HG03571 (cell line): ENCODE results near the gene IFT81.

Experiments used
- ATAC-seq: cut with Tn5 transposase; IDR thresholded peaks from one replicate; pipeline ENCODE4 v1.9.1; 2021; ENCODE audit not compliant: unreplicated experiment

The IFT81 gene

DNA sequence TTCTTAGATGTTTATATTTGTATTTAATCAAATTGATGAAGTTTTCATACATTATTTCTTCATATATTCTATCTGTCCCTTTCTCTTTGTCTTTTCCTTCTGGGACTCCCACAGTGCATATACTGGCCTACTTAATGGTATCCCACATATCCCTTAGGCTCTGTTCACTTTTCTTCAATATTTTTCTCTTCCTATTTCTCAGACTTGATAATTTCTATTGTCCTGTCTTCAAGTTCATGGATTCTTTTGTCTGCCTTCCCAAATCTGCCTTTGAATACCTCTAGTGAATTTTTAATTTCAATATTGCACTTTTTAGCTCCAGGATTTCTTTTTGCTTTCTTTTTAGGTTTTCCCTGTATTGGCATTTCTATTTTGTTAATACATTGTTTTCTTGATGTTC is 33.4 kb downstream of the IFT81 start:
- ATAC-seq = no peak

DNA sequence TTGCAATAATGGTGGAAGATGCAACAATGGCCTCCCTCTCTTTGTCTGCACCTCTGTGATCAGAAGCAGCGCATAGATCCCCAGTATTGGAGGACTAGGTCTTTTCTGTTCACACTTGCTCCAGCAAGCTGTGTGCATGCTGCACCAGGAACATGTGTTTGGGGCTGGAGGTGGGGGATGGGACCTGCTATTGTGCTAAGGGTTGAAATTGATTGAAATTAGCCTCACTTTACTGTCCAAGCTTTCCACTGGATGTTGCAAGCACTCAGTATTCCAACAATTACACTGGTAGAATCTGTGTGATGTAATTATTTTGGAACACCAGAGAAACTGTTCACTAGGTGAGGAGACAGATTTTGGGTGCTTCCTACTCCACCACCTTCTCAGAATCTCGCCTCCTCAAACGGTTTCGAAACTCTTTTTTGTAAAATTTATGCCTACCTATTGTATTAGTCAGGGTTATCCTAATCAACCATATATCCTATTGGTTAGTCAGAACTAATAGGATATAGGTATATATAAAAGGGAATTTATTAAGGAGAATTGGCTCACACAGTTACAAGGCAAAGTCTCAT is 35.6 kb downstream of the IFT81 start:
- ATAC-seq = no peak

DNA sequence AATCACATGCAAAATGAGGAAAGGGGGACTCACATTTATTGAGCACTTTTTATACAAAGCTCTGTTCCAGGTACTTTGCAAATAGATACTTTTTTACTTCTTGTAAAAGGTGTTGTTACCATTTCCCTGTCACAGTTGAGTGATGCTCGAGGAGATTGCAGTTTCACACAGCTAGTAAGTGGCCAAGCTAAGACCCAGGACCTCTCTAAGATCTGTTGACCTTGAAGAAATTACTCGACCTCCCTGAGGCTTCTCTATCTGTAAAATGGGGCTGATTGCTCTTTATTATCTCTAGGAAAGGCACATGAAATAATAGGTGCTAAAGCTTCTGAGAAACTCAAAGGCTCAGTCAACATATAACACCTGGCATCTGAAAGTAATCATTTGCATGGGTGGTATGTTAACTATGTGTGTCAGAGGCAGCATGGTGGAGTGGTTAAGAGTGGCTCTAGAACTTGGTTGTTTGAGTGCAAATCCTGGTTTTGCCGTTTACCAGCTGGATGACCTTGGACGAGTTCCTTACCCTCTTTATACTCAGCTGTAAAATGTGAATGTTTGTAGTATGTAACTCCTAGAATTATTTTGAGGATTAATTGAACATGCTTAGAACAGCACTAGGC is 41.5 kb downstream of the IFT81 start:
- ATAC-seq = peak; percentile 65

DNA sequence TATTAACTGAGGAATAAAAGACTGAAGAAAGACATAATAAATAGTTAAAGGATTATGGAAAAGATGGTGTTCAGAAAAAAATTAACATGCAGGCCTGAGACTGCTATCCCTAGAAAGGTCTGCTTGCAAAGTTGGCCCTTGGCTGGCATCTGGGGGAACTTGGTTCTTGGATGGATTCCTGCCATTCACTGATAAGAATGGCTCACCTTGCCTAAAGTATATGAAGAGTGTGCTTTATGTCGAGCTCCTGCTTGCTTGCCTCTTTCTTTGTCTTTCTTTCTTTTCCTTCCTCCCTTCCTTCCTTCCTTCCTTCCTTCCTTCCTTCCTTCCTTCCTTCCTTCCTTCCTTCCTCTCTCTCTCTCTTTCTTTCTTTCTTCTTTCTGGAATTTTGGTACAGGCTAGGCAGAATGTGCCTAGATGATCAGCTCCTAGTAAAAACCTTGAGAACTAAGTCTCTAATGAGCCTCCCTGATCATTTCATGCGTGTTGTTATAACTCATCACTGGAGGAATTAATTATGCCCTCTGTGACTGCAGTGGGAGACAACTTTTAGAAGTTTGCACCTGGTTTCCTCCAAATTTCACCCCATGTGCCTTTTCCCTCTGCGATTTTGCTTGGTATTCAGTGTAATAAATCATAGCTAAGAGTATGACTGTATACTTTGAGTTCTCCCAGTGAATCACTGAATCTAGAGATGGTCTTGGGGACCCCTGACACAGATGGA is 44.7 kb downstream of the IFT81 start:
- ATAC-seq = no peak

DNA sequence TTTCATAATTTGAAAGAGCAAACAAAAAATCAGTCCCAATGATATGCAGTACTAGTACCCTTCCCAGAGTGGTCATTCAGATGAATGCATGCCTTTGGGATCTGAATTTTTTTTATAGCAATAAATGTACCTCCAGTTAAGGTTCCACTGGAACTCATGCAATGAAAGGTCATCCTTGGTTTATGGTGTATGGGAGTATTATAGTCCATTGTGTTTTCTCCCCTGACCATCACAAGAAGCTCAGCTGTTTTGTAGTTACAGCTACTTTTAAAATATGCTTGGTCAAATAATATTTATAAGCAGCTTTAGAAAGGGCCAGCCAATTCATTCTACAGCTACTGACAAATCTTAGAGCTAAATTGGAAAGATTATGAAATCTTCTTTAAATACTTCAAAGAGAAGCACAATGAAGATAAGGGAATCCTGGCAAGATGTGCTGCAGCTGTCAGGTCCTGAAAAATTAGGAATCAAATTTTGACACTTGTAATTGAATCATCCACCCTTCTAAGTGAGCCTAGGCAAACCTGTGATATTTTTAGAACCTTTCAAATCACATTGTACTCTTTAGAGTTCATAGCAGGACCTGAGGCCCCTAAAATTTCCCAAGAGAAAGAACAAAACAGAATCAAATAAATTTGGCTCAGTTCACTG is 46.5 kb downstream of the IFT81 start:
- no peak for ATAC-seq

DNA sequence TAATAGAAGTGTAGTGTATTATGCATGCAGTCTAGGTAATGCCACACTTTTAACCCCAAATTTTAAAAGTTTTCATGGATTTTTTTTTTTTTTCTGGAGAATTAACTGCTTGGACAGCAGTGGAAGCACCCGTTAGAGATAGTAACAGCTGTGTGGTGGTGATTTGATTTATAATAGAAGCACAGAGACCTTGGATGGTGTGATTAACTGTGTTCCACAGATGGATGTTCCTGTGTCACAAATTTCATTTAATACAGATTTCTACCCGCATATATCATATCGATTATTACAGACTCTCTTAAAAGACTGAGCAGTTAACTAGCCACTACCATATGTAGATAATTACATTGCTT is 47.0 kb downstream of the IFT81 start:
- no peak for ATAC-seq

DNA sequence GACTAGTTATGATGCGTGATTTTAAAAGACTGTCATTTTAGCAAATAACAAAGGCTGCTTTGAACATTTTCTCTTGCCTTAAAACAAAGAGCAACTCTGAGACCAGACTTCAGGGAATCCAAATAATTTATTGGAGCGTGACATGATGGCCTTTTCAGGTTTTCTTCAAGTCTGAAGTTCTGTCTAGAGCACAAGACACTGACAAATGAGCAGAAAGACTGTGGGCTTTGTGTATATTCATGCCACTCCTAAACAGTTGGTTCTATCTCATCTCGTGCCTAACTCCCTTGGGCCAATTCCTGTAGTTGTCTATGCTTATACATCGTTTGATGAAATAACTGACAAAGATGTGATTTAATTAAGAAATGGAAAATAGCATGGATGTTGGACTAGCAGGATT is 47.5 kb downstream of the IFT81 start:
- no peak for ATAC-seq

DNA sequence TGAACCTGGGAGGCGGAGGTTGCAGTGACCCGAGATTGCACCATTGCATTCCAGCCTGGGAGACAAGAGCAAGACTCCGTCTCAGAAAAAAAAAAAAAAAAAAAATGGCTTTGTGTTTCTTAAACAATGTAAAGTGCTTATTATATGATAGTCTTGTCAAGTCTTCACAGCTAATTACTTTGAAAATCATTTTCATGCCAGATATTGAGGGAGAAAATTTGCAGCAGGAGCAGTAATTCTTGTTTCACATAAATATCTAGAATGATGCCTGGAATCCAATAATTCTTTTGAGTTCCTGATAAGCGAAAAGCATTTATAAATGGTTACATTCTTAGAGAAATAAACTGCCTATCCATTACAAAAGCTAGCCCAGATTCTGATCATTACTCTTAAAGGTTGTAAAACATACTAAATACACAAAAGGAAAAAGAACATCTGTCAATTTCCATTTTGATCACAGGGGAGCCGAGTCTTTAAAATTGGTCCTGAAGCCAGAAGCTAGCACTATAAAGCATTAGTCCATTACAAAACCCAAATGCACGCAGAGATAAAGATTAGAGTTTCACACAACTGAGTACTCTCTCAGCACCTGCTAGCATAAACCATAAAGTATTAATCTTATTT is 50.3 kb downstream of the IFT81 start:
- ATAC-seq = no peak

DNA sequence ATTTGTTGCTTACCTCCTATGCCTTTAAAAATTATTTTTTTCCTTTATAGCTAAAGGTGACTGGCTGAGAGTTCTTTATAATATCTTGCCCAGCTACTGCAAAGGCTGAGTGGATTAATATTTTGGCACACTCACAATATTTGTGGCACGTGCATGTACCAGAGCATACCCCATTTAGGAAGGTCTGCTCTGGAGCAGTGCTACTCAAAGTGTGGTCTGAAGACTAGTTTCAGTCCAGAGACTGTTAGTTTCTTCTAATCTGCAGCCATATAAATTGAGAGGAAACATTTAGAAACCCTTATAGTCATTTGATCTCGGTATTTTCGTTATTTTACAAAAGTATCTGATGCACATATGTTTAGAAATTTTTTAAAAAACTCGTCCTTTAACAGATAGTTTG is 51.0 kb downstream of the IFT81 start:
- ATAC-seq = no peak

DNA sequence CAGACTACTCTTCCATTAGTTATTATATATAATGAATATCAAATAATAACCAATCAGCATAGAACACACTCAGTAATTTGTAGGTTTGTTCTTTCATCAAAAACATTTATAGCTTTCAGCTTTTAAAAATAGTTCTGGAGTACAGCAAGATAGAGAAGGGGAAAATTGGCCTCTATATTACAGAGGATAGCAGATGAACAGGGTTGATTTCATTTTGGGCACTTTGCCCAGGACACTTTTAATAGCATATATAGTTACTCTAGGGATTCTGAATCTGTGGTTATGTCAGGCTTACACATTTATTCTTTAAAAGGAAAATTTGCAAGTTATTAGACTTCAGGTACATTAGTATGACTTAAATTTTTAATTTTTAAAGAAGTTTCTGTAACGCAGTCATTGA is 52.6 kb downstream of the IFT81 start:
- ATAC-seq = no peak

DNA sequence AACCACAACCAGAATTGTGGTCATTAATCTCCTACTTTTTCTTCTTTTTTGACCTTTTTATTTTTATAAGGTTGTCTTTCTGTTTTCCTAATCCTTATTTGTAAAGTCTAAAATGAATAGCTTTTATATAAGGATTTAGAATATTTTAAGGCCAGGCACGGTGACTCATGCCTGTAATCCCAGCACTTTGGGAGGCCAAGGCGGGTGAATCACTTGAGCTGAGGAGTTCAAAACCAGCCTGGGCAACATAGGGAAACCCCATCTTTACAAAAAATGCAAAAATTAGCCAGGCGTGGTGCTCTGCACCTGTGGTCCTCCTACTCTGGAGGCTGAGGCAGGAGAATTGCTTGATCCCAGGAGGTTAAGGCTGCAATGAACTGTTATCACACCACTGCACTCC is 55.1 kb downstream of the IFT81 start:
- no peak for ATAC-seq

DNA sequence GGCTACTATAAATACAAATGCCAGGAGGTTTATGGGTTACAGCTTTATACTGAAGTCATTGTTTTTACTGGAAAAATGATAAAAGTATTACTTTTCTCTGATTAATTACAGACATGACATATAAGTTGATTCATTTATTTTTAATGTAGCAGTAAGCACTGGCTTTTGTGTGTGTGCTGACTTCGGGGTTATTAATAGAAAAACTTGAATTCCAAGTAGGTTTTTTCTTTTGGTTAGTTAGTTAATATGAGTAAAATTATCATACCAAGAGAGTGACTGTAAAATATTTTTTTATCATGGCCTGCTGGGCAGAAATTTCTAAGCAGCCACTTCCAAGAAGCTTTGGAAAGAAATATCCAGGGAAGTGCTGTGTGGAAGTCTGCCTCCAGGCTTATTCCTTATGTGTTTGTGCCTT is 56.4 kb downstream of the IFT81 start:
- no peak for ATAC-seq

DNA sequence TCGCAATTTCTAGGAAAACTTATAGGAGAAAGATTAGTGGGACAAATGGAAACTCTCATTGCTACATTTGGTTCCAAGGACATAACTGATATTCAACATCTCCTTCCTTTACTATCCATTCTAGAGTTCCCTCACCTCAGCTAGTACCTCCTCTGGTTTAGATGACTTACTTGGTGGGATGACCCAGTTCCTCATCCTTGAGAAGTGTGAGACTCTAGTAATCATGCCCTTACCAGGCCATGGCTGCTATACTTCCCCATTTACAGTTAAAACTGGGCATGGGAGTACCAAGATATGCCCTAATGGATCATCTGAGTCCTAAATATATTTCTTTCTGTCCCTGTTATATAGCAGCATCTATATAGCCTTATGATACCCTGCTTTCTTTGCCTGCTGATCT is 58.1 kb downstream of the IFT81 start:
- no peak for ATAC-seq

DNA sequence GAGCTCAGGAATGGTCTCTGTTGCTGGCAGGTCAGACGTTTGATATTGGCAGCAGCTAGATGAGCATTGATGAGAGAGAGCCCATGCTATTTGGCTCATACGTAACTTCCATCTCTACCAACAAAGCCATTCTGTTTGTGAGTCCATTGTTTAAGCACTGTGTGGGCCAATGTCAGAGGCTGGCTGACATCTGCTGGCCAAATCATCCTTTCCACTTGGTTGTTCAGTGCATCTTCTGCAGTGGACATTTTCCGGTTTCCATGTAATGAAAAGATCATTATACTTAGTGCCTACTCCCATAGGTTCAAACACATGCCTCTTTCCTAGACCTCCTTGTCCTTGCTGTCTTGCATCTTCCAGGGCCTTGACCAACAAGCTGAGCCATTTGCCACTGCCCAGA is 59.2 kb downstream of the IFT81 start:
- no peak for ATAC-seq

DNA sequence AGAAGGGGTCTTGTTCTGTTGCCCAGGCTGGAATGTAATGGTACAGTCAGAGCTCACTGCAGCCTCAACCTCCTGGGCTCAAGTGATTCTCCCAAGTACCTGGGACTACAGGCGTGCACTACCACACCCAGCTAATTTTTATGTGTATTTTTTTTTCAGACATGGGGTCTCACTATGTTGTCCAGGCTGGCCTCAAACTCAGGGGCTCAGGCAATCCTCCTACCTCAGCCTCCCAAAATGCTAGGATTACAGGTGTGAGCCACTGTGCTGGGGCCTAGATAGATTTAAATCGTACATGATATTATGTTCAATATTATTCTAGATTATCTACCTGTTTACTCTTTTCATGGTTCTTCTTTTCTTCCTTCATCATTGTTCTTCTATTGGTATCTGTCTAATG is 61.5 kb downstream of the IFT81 start:
- no peak for ATAC-seq

DNA sequence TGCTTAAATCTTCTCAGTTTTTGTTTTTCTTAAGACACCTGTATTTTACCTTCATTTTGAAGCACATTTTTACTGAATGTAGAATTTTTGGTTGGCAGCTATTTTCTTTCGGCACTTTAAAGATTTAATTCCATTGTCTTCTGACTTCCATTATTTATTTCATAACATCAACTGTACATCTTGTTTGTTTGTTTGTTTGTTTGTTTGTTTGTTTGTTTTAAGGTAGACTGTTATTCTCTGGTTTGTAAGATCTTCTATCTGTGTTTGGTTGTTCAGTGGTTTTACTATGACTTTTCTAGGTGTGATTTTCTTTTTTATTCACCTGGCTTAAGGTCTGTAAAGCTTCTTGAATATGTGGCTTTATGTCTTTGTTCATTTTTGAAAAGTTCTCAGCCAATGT is 61.9 kb downstream of the IFT81 start:
- no peak for ATAC-seq

DNA sequence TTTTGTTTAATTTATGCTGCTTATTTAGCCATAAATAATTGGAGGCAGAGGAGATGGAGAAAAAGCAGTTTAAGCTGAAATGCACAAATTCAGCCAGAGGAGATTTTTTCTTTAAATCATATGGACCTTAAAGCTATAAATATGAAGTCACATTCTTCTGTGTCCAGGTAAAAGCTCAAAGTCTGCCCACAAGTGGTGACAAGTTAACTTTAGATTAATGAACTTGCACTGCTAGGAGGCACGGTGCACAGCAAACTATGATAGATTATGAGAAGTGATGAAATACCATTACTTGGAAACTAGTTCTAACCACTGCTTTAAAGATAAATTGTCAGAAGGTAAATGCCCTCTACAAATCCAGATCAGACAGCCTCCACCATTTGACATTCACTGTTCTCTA is 69.0 kb downstream of the IFT81 start:
- ATAC-seq = no peak

DNA sequence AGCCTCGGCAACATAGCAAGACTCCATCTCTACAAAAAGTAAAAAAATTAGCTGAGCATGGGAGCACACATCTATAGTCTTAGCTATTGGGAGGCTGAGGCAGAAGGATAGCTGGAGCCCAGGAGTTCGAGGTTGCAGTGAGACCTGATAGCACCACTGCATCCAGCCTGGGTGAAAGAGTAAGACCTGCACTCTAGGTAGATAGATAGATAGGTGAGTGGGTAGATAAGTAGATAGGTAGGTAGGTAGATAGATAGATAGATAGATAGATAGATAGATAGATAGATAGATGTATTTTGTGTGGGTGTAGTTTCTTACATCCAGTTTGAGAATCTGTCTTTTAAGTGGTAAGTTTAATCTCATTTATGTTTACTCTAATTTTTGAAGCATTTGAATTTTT is 72.8 kb downstream of the IFT81 start:
- no peak for ATAC-seq

DNA sequence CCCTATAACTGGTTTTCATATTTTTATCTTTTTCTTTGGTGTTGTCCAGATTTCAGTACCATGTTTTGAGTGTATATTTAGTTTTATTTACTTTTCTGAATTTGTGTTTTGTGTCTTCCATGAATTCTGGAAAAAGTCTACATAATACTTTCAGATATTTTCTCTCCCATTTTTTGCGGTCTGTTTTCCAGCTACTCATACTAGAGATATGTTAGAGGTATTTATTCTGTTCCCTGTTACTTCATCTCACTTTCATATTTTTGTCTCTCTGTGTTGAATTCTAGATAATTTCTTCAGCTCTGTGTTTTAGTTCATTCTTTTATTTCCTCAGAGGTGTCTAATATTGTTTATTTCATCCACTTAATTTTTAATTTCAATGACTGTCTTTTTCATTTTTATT is 74.2 kb downstream of the IFT81 start:
- no peak for ATAC-seq

DNA sequence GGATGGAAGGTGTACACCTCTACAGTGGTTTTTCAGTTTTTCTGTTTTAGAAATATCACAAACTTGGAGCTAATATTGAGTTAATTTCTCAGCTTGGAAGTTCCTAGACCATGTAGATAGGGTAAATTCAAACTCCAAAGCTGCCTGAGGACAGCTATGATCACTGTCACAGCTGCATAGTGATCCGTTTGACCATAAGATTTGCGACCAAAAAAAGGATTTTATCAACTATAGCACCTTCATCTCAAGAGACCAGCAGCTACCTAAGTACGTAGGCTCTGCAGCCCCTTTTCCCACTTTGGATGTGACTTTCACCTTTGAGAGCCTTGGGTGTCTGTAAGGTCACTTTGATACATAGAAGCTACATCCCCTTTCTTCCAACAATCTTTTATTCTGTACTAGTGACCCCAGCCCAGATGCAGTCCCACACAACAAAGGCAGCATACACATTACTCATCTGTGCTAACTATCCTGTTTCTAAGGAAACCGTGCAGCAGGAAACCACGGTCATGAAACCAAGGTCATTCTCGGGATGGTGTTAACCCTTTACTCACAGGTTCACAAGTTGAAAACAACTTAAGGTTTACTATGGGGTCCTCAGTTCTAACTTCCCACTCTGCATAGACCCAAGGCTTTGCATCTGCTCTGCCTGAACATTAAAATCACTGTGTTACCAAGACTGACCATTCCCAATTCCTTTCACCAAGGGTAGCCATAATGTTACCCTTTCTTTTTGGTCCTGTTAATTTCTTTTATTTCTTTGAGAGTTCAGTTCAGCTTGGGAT is 75.4 kb downstream of the IFT81 start:
- ATAC-seq = no peak

DNA sequence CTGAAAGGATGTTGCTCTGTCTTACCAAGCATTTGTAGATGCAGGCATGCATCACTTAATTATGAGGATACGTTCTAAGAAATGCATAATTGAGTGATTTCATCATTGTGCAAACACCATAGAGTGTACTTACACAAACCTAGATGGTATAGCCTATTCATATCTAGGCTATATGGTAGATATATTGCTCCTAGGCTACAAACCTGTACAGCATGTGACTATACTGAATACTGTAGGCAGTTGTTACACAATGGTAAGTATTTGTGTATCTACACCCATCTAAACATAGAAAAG is 75.9 kb downstream of the IFT81 start:
- ATAC-seq = no peak
